Smooth muscle cell (in vitro differentiated cells): Measurements from ENCODE around the gene TPSAB1. TPM values are rescaled to one million over a fixed set of nuclear protein-coding genes. Genes with fewer than 3 reads are reported as not detected.
"Not testable (repeated sequence)": the region's sequence is repeated elsewhere in the genome, so short reads cannot be mapped to it uniquely, and the experiment has no call there.

Experiments used
- DNase-seq: peaks from one replicate; lab custom pipeline; 2025; ENCODE audit not compliant: unreplicated experiment; lab: John Stamatoyannopoulos, UW
- H2AFZ ChIP-seq: fragments of 200-600 bp; sonication (generic); 2 replicates; pipeline ENCODE4 v1.6.0; 2016; ENCODE audit warnings: antibody characterized with exemption, low read depth, mild to moderate bottlenecking
- H3F3A ChIP-seq: fragments of 200-600 bp; sonication (generic); 2 replicates; pipeline ENCODE4 v1.6.0; 2017; ENCODE audit warnings: antibody characterized with exemption, low read depth
- H3K27ac ChIP-seq: fragments of 200-600 bp; sonication (generic); 2 replicates; pipeline ENCODE4 v1.5.1; 2016; ENCODE audit warnings: low read depth, mild to moderate bottlenecking
- H3K27me3 ChIP-seq: fragments of 200-600 bp; sonication (generic); 2 replicates; pipeline ENCODE4 v1.6.1; 2016; ENCODE audit warnings: low read depth, mild to moderate bottlenecking
- H3K36me3 ChIP-seq: fragments of 200-600 bp; sonication (generic); 2 replicates; pipeline ENCODE4 v1.5.1; 2016; ENCODE audit warnings: low read depth
- H3K4me1 ChIP-seq: fragments of 200-600 bp; sonication (generic); 2 replicates; pipeline ENCODE4 v1.5.1; 2016; ENCODE audit warnings: low read depth
- H3K4me2 ChIP-seq: fragments of 200-600 bp; sonication (generic); 2 replicates; pipeline ENCODE4 v1.6.0; 2016; ENCODE audit warnings: mild to moderate bottlenecking
- H3K4me3 ChIP-seq: fragments of 200-600 bp; sonication (generic); 2 replicates; pipeline ENCODE4 v1.5.1; 2016; ENCODE audit warnings: mild to moderate bottlenecking
- H3K79me2 ChIP-seq: fragments of 200-600 bp; sonication (generic); 2 replicates; pipeline ENCODE4 v1.6.0; 2016; ENCODE audit warnings: low read depth, mild to moderate bottlenecking
- H3K9ac ChIP-seq: fragments of 200-600 bp; sonication (generic); 2 replicates; pipeline ENCODE4 v1.6.0; 2016; ENCODE audit warnings: low read depth
- H3K9me3 ChIP-seq: fragments of 200-600 bp; sonication (generic); replicated peaks from 2 replicates; pipeline ENCODE4 v1.5.1; 2016; ENCODE audit warnings: low read depth
- H4K20me1 ChIP-seq: fragments of 200-600 bp; sonication (generic); 2 replicates; pipeline ENCODE4 v1.6.0; 2016; ENCODE audit warnings: low read depth
- WGBS: methylation state at CpG from one replicate; pipeline ENCODE4 v1.1.7; 2016; ENCODE audit warnings: low lambda C conversion rate; 5-methylcytosine and 5-hydroxymethylcytosine counted together
- polyA plus RNA-seq: library from polyadenylated mRNA; unstranded; fragments of >200 nt; fragmentation: Nextera tagmentation; extraction: Ambion mirVana; gene quantifications from 2 replicates; pipeline ENCODE4 v1.2.1, GENCODE V29; 2016
- total RNA-seq: library from RNA; depleted of rRNA; stranded (reverse); fragments of >200 nt; gene quantifications from 2 replicates; pipeline ENCODE4 v1.2.3, GENCODE V29; 2014
- TF ChIP-seq, protein P1 (sequence below): fragments of 200-600 bp; sonication (generic); IDR thresholded peaks from 2 replicates; pipeline ENCODE4 v1.5.1; 2017; ENCODE audit warnings: borderline replicate concordance, mild to moderate bottlenecking, antibody characterized with exemption; ENCODE audit not compliant: insufficient read depth, poor library complexity, severe bottlenecking

Gene TPSAB1
- total and polyA plus RNA-seq, 2 experiments from 2014 or later, result not detected

DNA sequence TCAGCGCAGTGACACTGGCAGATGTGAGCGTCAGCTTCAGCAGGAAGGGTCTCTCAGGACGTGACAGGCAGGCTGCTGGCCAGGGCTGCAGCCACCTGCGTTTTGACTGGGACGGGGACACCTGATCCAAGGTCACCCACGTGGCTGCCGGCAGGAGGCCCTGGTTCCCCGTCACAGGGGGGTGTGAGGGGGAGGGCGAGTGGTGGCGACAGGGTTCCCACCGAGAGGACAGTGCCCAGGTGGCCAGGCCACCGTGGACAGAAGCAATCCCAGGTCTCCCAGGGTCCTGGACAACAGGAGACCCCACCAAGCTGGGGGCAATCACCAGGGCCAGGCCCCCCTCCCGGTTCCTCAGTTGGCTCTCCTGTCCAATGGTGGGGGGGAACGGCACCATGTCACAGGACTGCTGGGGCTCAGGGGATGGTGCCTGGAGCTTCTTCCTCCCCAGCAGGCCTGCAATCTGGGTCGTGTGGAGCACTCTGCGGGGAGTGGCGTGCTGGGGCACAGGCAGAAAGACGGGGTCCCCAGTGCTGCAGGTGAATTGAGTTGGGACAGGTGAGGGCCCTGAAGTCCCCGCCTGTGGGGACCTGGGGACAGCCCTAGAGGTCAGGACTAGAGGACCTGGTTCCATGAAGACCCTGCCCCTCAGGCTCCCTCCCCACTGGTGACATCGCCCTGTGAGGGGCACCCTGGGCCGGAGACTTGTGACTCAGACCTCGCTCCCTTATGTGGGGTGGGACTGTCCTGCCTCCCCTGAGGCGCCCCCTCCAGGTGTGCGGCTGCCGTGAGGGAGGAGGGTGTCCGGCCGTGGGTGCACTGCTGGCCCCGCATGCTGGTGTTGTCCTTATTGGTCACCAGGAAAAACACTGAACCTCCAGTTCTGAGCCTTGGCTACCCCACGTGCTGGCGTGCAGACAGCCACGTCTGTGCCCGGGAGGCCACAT, 3.7 kb downstream of the TPSAB1 start:
- not testable (repeated sequence) for H4K20me1 ChIP-seq, H2AFZ ChIP-seq, H3K4me1 ChIP-seq, H3K4me3 ChIP-seq, H3F3A ChIP-seq, H3K36me3 ChIP-seq, H3K9ac ChIP-seq, H3K27ac ChIP-seq, H3K79me2 ChIP-seq, H3K4me2 ChIP-seq, H3K27me3 ChIP-seq, H3K9me3 ChIP-seq, DNase-seq
- WGBS, result 88% methylated on average over 26 of the region's 32 CpGs

DNA sequence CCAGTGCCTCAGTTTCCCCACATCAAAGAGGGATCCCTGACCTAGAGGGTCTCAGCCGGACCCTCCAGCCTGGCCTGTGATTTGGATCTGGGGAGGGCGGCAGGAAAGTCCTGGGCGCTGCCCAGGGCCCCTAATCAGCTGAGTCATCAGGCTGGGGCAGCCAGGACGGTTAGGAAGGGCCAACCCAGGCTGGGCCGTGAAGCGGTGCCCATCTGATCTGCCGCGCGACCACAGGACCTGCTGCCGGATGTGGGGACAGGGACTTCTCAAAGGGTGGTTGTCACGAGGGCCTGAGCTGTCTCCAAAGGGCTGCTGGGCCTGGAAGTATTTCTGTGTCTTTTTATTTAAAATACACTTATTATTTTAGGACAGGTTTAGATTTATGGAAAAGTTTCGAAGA, 4.4 kb downstream of the TPSAB1 start:
- DNase-seq, result no peak
- H2AFZ ChIP-seq, result no peak overlapping the region
- 88% methylated on average over 12 of the region's 12 CpGs for WGBS
- H3K79me2 ChIP-seq, result no peaks in the 10 kb centered on the region
- H3K27ac ChIP-seq, result no peak overlapping the region
- no peaks in the 10 kb centered on the region for H3K9me3 ChIP-seq
- H3K4me3 ChIP-seq, result no peak overlapping the region
- no peaks in the 10 kb centered on the region for H3F3A ChIP-seq
- H3K27me3 ChIP-seq, result no peaks in the 10 kb centered on the region
- TF ChIP-seq, protein P1, sequence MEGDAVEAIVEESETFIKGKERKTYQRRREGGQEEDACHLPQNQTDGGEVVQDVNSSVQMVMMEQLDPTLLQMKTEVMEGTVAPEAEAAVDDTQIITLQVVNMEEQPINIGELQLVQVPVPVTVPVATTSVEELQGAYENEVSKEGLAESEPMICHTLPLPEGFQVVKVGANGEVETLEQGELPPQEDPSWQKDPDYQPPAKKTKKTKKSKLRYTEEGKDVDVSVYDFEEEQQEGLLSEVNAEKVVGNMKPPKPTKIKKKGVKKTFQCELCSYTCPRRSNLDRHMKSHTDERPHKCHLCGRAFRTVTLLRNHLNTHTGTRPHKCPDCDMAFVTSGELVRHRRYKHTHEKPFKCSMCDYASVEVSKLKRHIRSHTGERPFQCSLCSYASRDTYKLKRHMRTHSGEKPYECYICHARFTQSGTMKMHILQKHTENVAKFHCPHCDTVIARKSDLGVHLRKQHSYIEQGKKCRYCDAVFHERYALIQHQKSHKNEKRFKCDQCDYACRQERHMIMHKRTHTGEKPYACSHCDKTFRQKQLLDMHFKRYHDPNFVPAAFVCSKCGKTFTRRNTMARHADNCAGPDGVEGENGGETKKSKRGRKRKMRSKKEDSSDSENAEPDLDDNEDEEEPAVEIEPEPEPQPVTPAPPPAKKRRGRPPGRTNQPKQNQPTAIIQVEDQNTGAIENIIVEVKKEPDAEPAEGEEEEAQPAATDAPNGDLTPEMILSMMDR, result no peak
- no peaks in the 10 kb centered on the region for H3K4me1 ChIP-seq
- H4K20me1 ChIP-seq, result no peaks in the 10 kb centered on the region
- no peak overlapping the region for H3K4me2 ChIP-seq
- no peaks in the 10 kb centered on the region for H3K36me3 ChIP-seq
- no peak overlapping the region for H3K9ac ChIP-seq

DNA sequence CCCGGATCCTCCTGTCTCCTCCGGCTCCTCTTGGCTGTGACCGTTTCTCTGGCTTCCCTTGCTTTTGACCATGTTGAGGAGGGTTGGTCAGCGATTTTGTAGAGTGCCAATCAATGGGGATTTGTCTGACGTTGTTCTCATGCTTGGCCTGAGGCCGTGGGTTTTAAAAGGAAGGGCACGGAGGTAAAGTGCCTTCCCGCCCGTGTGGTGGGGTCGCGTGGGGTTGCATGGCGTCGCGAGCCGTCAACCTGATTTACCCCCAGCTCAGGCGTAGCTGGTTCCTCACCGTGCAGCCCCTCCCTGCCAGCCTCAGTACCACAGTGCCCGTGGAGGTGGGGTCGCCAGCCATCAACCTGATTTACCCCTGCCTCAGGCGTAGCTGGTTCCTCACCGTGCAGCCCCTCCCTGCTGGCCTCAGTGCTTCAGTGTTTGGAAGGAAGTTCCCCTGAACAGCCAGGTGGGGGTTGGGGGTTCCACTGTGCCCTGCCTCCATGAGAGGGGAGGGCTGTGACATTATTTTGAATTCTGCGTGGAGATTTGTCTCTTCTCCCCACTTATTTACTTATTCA, 5.0 kb downstream of the TPSAB1 start:
- no peak overlapping the region for H3K4me2 ChIP-seq
- TF ChIP-seq, protein P1, result no peak
- H2AFZ ChIP-seq, result no peak overlapping the region
- H3K9ac ChIP-seq, result no peak overlapping the region
- no peak for DNase-seq
- H3K27ac ChIP-seq, result no peak overlapping the region
- no peaks in the 10 kb centered on the region for H3K79me2 ChIP-seq
- WGBS, result 83% methylated on average over 22 of the region's 22 CpGs
- no peaks in the 10 kb centered on the region for H3K4me1 ChIP-seq
- H3K27me3 ChIP-seq, result no peaks in the 10 kb centered on the region
- H3K36me3 ChIP-seq, result no peaks in the 10 kb centered on the region
- H3F3A ChIP-seq, result no peaks in the 10 kb centered on the region
- H3K4me3 ChIP-seq, result no peak overlapping the region
- no peaks in the 10 kb centered on the region for H4K20me1 ChIP-seq
- H3K9me3 ChIP-seq, result no peaks in the 10 kb centered on the region

- not testable (repeated sequence) for H4K20me1 ChIP-seq, H3K36me3 ChIP-seq, H3K27me3 ChIP-seq, H3K9ac ChIP-seq, H3K27ac ChIP-seq, H3K4me2 ChIP-seq, H3K9me3 ChIP-seq, H3K4me3 ChIP-seq, H3K79me2 ChIP-seq, H3F3A ChIP-seq, H2AFZ ChIP-seq, DNase-seq, H3K4me1 ChIP-seq
- 92% methylated on average over 13 of the region's 14 CpGs for WGBS
Observed at GRCh38 chr16:1247903-1248537, 7.5 kb downstream of the TPSAB1 start.

- H2AFZ ChIP-seq, H3K4me2 ChIP-seq, H4K20me1 ChIP-seq, H3K36me3 ChIP-seq, DNase-seq, H3F3A ChIP-seq, H3K4me3 ChIP-seq, H3K9ac ChIP-seq, H3K4me1 ChIP-seq, H3K27ac ChIP-seq, H3K9me3 ChIP-seq, H3K27me3 ChIP-seq, H3K79me2 ChIP-seq: not testable (repeated sequence)
- no CpG with 5 or more reads among the region's 43 CpGs for WGBS
Observed at GRCh38 chr16:1249031-1249755, 8.7 kb downstream of the TPSAB1 start.

GRCh38 chr16:1253701-1254364, 13.3 kb downstream of the TPSAB1 start:
- H3K9ac ChIP-seq, DNase-seq, H3K4me3 ChIP-seq, H3K9me3 ChIP-seq, H3F3A ChIP-seq, H4K20me1 ChIP-seq, H2AFZ ChIP-seq, H3K79me2 ChIP-seq, H3K4me1 ChIP-seq, H3K27me3 ChIP-seq, H3K4me2 ChIP-seq, H3K36me3 ChIP-seq, H3K27ac ChIP-seq: not testable (repeated sequence)
- WGBS, result no CpG with 5 or more reads among the region's 47 CpGs
